ENCODE measurements around the gene UBTD1.

GRCh38 chr10:97540669-97541500 is 42.2 kb downstream of the UBTD1 start:
- TF ChIP-seq POLR2AphosphoS5 (IDR thresholded peaks at IDR 0.05; ENCODE audit: low read depth, low read length) = no peak
- no peak for TF ChIP-seq POLR2A (IDR thresholded peaks at IDR 0.05; ENCODE audit: low read depth, low read length)
- no peak for TF ChIP-seq TAF1 (IDR thresholded peaks at IDR 0.05; ENCODE audit: low read depth, low read length)
- TF ChIP-seq SPI1 (IDR thresholded peaks at IDR 0.05; ENCODE audit: low read depth, low read length) = no peak
- no peak for TF ChIP-seq POU2F2 (IDR thresholded peaks at IDR 0.05; ENCODE audit: low read depth, low read length)
